SU-DHL-6 (cell line): Measurements from ENCODE around the gene C10orf53.

Source experiments
- H2AFZ ChIP-seq: fragments of 200-600 bp; sonication (generic); 2 replicates; pipeline ENCODE4 v1.6.1; 2014; ENCODE audit warnings: low read depth, mild to moderate bottlenecking, moderate library complexity, mixed read lengths, antibody characterized with exemption, low read length; ENCODE audit not compliant: severe bottlenecking
- H3F3A ChIP-seq: fragments of 200-600 bp; shearing (Covaris generic); 2 replicates; pipeline ENCODE4 v1.6.0; 2016; ENCODE audit warnings: antibody characterized with exemption, mild to moderate bottlenecking; ENCODE audit not compliant: insufficient read depth
- H3K27ac ChIP-seq: fragments of 200-600 bp; sonication (generic); 2 replicates; pipeline ENCODE4 v1.5.1; 2016; ENCODE audit warnings: low read depth, mild to moderate bottlenecking, low read length, moderate library complexity, mixed read lengths
- H3K27me3 ChIP-seq: fragments of 200-600 bp; sonication (generic), shearing (Covaris generic); 2 replicates; pipeline ENCODE4 v1.6.0; 2014; ENCODE audit warnings: mild to moderate bottlenecking, low read length
- H3K36me3 ChIP-seq: fragments of 200-600 bp; sonication (generic); 2 replicates; pipeline ENCODE4 v1.6.1; 2014; ENCODE audit warnings: mild to moderate bottlenecking, low read length, mixed read lengths
- H3K4me2 ChIP-seq: fragments of 300-600, 200-600 bp; shearing (Covaris generic), sonication (generic); 2 replicates; pipeline ENCODE4 v1.6.0; 2014; ENCODE audit warnings: low read length, low read depth, mild to moderate bottlenecking; ENCODE audit not compliant: poor library complexity, severe bottlenecking
- H3K4me3 ChIP-seq: fragments of 200-600 bp; sonication (generic); 2 replicates; pipeline ENCODE4 v1.5.1; 2014; ENCODE audit warnings: antibody characterized with exemption, low read length, mild to moderate bottlenecking, mixed read lengths; ENCODE audit not compliant: insufficient read depth, poor library complexity, severe bottlenecking
- H3K79me2 ChIP-seq: fragments of 200-600 bp; sonication (generic); 2 replicates; pipeline ENCODE4 v1.6.1; 2014; ENCODE audit warnings: mild to moderate bottlenecking, low read length, moderate library complexity; ENCODE audit not compliant: insufficient read depth
- H3K9ac ChIP-seq: fragments of 200-600 bp; sonication (generic); 2 replicates; pipeline ENCODE4 v1.7.0; 2014; ENCODE audit warnings: mild to moderate bottlenecking, low read length
- H3K9me2 ChIP-seq: fragments of 200-600 bp; sonication (generic); replicated peaks from 2 replicates; pipeline ENCODE4 v1.6.1; 2014; ENCODE audit warnings: low read length; ENCODE audit not compliant: insufficient read depth
- H3K9me3 ChIP-seq: fragments of 200-600 bp; sonication (generic); 2 replicates; pipeline ENCODE4 v1.6.1; 2014; ENCODE audit warnings: low read length, mixed read lengths; ENCODE audit not compliant: insufficient read depth
- H4K20me1 ChIP-seq: fragments of 200-600 bp; sonication (generic); 2 replicates; pipeline ENCODE4 v1.6.1; 2014; ENCODE audit warnings: low read depth, mild to moderate bottlenecking, antibody characterized with exemption, low read length, moderate library complexity, mixed read lengths
- EZH2phosphoT487 ChIP-seq: fragments of 200-600 bp; sonication (generic), shearing (Covaris generic); conservative IDR thresholded peaks from 2 replicates; pipeline ENCODE4 v1.6.1; 2018; ENCODE audit warnings: mild to moderate bottlenecking, antibody characterized with exemption, low read length, moderate library complexity, mixed read lengths
- TF ChIP-seq, protein P1 (sequence below): fragments of 200-600 bp; sonication (generic); IDR thresholded peaks from one replicate; pipeline ENCODE4 v1.5.1; 2017; ENCODE audit warnings: antibody characterized with exemption, mild to moderate bottlenecking, low read length, moderate library complexity; ENCODE audit not compliant: insufficient read depth, poor library complexity, severe bottlenecking

The C10orf53 gene

DNA sequence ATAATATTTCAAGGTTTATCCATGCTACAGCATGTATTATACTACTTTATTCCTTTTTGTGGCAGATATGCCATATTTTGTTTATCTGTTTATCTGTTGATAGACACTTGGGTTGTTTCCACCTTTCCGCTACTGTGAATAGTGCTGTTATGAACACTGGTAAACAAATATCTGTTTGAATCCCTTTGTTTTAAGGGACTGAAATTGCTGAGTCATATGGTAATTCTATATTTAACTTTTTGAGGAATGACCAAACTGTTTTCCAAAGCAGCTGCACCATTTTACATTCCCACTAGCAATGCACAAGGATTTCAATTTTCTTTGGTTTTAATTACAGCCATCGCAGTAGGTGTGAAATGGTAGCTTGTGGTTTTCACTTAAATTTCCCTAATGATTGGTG lies 3.4 kb downstream of the C10orf53 start:
- Histone ChIP-seq H3K27ac (no peak overlapping the region), H3K4me3 (no peak overlapping the region), H3F3A (no peaks in the 10 kb centered on the region), H4K20me1 (no peaks in the 10 kb centered on the region), H3K79me2 (no peaks in the 10 kb centered on the region), H3K36me3 (no peaks in the 10 kb centered on the region), H3K9me2 (no peaks in the 10 kb centered on the region), H3K27me3 (no peaks in the 10 kb centered on the region), H3K4me2 (no peak overlapping the region), H3K9ac (no peak overlapping the region), H3K9me3 (no peaks in the 10 kb centered on the region), H2AFZ (no peak overlapping the region)
- TF ChIP-seq, protein P1, sequence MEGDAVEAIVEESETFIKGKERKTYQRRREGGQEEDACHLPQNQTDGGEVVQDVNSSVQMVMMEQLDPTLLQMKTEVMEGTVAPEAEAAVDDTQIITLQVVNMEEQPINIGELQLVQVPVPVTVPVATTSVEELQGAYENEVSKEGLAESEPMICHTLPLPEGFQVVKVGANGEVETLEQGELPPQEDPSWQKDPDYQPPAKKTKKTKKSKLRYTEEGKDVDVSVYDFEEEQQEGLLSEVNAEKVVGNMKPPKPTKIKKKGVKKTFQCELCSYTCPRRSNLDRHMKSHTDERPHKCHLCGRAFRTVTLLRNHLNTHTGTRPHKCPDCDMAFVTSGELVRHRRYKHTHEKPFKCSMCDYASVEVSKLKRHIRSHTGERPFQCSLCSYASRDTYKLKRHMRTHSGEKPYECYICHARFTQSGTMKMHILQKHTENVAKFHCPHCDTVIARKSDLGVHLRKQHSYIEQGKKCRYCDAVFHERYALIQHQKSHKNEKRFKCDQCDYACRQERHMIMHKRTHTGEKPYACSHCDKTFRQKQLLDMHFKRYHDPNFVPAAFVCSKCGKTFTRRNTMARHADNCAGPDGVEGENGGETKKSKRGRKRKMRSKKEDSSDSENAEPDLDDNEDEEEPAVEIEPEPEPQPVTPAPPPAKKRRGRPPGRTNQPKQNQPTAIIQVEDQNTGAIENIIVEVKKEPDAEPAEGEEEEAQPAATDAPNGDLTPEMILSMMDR = no peak
- TF ChIP-seq EZH2phosphoT487 = no peak

DNA sequence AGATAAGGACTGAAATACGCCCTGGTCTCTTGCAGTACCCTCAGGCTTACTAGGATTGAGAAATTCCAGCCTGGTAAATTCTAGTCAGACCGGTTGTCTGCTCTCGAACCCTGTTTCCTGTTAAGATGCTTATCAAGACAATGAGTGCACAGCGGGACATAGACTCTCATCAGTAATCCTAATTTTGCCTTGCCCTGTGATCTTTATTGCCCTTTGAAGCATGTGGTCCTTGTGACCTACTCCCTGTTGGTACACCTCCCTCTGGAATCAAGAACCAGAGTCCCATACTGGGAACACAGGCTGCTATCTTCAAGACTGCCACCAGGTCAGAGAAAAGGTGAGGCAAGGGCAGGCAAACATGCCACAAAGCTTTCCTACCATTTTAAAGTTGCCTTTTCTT lies 7.2 kb downstream of the C10orf53 start:
- Histone ChIP-seq H3K9ac (no peak overlapping the region), H2AFZ (no peak overlapping the region), H3K4me3 (no peak overlapping the region), H3K27me3 (no peaks in the 10 kb centered on the region), H3K9me3 (no peaks in the 10 kb centered on the region), H3K79me2 (no peaks in the 10 kb centered on the region), H3K27ac (no peak overlapping the region), H3F3A (no peaks in the 10 kb centered on the region), H3K4me2 (no peak overlapping the region), H4K20me1 (no peaks in the 10 kb centered on the region), H3K36me3 (no peaks in the 10 kb centered on the region), H3K9me2 (no peaks in the 10 kb centered on the region)
- TF ChIP-seq, protein P1 = no peak
- TF ChIP-seq EZH2phosphoT487 = no peak

DNA sequence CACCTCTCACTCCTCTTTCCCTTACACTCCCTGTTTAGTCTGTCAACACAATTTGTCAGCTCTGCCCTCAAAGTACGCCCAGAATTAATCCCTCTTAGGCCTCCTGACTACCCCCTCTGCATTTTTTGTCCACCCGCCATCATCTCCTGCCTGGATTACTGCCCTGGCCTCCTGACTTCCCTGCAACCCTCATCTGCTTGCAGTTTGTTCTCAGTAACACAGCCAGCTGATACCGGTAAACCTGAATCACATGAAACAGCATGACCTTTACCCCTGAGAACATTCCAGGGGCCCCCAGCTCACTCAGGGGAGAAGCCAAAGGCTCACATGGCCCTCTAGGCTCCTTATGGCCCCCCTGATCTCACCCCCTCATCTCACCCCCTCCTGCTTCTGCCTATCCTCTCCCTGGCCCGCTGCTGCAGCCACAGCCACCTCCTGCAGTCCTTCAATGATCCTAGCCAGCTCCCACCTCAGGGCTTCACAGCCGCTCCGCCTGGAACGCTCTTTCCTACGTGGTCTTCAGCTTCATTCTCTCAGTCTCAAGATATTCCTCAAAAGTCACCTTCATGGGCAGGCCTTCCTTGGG lies 8.9 kb downstream of the C10orf53 start:
- Histone ChIP-seq H3K9me3 (no peaks in the 10 kb centered on the region), H3K79me2 (no peaks in the 10 kb centered on the region), H3K9me2 (no peaks in the 10 kb centered on the region), H3F3A (no peaks in the 10 kb centered on the region), H3K9ac (no peak overlapping the region), H3K36me3 (no peaks in the 10 kb centered on the region), H2AFZ (no peak overlapping the region), H3K4me2 (no peak overlapping the region), H3K27me3 (no peaks in the 10 kb centered on the region), H4K20me1 (no peaks in the 10 kb centered on the region), H3K27ac (no peak overlapping the region), H3K4me3 (no peak overlapping the region)
- TF ChIP-seq, protein P1 = no peak
- TF ChIP-seq EZH2phosphoT487 = no peak
